ENCODE data around the gene WWOX.

WWOX gene

DNA sequence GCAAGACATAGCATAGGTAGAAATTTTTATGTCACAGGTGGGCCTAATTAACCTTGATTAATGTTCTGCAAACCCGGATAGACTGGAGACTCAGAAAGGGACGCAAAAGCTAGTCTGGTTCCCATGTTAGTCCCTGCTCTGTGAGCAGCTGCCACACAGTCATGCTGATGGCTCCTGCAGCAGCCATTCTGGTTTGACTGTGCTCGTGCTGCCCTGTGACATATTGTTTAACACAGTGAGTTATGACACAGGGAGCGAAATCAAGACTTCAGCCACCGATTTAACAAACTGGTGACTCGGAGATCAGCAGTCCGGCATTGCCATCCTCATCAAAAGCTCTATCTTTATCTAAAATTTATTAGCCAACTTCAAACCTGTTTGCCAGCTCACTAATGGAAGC, 169.8 kb downstream of the WWOX start:
- Histone ChIP-seq H3K4me3 (no peak overlapping the region), H3K27ac (no peak overlapping the region)
- no peak for DNase-seq (ENCODE audit: low spot score)
- no peak for TF ChIP-seq CTCF (IDR thresholded peaks at IDR 0.05)

GRCh38 chr16:78271981-78272380, 172.5 kb downstream of the WWOX start:
- Histone ChIP-seq H3K27ac (no peak overlapping the region), H3K4me3 (no peak overlapping the region)
- no peak for TF ChIP-seq CTCF (IDR thresholded peaks at IDR 0.05)
- no peak for DNase-seq (ENCODE audit: low spot score)

DNA sequence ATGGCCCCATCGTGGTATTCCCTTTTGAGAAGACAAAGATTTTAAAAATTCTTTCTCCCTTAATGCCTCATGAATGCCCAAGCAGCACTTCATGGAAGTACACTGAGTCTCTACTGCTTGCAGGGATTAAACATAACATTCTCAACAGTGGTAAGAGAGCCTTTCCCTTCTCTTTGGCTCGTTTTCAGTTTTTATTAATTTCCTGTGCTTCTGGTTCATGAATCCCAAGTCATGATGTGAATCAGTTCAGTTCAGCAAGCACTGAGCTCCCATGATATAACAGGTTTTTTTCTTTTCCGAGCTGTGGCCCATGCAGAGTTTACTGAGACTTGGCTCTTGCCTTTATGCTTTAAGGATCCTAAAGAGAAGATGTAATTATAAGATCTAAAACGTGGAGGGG, 175.3 kb downstream of the WWOX start:
- no peak for DNase-seq (ENCODE audit: low spot score)
- no peak for TF ChIP-seq CTCF (IDR thresholded peaks at IDR 0.05)
- Histone ChIP-seq H3K4me3 (no peak overlapping the region), H3K27ac (no peak overlapping the region)

DNA sequence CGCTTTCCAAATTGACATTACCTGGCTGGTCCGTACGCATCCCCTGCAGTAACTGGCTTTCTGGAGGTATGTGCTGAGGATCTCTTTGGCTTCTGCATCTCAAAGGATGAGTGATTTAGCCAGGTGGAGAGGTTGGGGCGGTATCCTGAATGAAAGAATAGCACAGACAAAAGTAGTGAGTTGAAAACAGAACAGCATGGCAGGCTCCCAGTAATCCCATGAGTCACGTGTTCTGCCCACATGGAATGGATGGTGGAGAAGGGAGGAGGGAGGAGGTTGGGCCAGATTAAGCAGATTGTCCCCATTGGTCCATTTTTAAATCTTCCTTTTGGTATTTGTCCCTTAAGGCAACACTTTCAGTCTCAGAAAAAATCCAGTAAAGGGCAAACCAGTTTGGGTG, 176.0 kb downstream of the WWOX start:
- no peak for DNase-seq (ENCODE audit: low spot score)
- Histone ChIP-seq H3K27ac (no peak overlapping the region), H3K4me3 (no peak overlapping the region)
- TF ChIP-seq CTCF (IDR thresholded peaks at IDR 0.05), result no peak

DNA sequence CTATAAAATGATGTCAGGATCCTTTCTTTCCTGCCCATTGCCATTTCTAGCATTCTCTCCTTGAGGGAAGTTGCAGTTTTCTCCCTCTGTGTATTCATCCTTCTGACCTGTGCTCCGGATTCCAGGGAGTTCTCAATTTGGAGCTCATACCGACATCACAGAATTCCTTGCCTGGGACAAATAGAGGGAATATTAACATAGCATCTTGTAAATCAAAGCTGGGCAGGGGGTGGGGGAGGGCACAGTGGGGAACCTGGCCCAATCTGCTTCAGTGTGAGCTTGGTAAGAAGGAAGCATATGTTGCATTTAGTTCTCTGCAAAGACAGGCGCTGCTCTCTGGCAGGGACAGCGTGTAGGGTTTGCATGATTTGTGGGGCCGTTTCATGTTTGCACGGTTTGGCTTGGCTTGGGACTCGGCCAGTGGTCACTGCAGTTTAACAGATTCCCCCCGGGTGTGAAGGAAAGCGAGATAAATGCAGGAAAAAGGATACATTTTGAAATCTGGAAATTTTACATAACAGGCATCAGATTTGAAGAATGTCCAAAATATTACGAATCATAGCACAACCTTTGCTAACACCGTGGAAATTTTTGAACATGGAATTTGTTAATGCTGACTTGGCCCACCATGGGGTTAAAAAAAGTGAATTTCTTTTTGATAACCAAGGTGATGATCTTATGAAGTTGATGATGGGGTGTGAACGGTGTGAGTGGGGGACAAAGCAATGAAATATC, 178.0 kb downstream of the WWOX start:
- TF ChIP-seq CTCF (IDR thresholded peaks at IDR 0.05), result no peak
- Histone ChIP-seq H3K4me3 (no peak overlapping the region), H3K27ac (no peak overlapping the region)
- no peak for DNase-seq (ENCODE audit: low spot score)

DNA sequence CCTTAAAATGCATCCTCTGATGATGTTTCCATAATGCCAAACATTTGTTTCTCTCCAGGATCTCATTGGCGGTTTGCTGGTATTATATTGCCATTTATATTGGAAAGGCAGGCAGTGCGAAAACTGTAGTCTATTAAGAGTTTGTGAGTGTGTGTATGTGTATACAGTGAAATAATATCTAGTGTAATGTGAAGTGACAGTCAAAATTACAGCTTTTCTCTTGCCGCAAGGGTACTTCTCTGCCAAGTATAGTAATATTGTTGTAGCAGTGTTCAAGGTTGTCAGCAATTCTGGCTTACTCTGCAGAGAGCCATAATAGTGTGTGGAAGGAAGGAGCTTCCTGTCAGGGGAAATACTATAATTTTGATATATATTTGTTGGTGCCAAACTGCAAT, 178.6 kb downstream of the WWOX start:
- Histone ChIP-seq H3K27ac (no peak overlapping the region), H3K4me3 (no peak overlapping the region)
- TF ChIP-seq CTCF (IDR thresholded peaks at IDR 0.05), result no peak
- no peak for DNase-seq (ENCODE audit: low spot score)

DNA sequence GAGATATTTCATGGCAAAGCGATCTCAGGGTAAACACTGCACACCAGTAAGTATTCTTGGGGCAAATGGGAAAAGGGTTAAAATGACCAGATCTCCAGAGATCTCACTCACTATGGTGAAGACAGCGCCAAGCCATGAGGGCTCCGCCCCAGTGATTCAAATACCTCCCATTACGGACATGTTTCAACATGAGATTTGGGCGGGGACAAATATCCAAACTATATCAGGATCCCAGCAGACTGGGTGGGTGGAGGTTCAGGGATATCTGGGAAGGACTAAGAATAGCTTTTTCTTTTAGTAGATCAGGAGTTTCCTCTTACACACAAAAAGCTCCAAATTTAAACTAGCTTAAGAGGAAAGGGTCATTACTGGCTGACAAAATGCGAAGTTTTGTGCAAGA, 181.7 kb downstream of the WWOX start:
- no peak overlapping the region for H3K4me3 ChIP-seq
- no peak overlapping the region for H3K27ac ChIP-seq
- no peak for TF ChIP-seq CTCF (IDR thresholded peaks at IDR 0.05)
- no peak for DNase-seq (ENCODE audit: low spot score)

All from coronary artery (tissue), 2 donors.